HUES48 (cell line): Measurements from ENCODE around the gene TNFRSF13B.

ENCODE experiments used
- H3K27ac ChIP-seq: one replicate; pipeline ENCODE4 v1.7.0; 2013; ENCODE audit warnings: low read depth, low read length, inconsistent platforms
- H3K27me3 ChIP-seq: 2 replicates; pipeline ENCODE4 v1.6.1; 2013; ENCODE audit warnings: mild to moderate bottlenecking, low read length; ENCODE audit not compliant: control insufficient read depth, insufficient read depth
- H3K36me3 ChIP-seq: 2 replicates; pipeline ENCODE4 v1.6.1; 2013; ENCODE audit warnings: low read length; ENCODE audit not compliant: control insufficient read depth, insufficient read depth
- H3K4me1 ChIP-seq: 2 replicates; pipeline ENCODE4 v1.6.1; 2013; ENCODE audit warnings: mild to moderate bottlenecking, low read length; ENCODE audit not compliant: control insufficient read depth, insufficient read depth
- H3K4me3 ChIP-seq: 2 replicates; pipeline ENCODE4 v1.5.1; 2013; ENCODE audit warnings: mild to moderate bottlenecking, low read depth, low read length
- H3K9ac ChIP-seq: 2 replicates; pipeline ENCODE4 v1.6.1; 2013; ENCODE audit warnings: mild to moderate bottlenecking, low read depth, low read length, moderate library complexity
- H3K9me3 ChIP-seq: 2 replicates; pipeline ENCODE4 v1.6.1; 2013; ENCODE audit warnings: low read length; ENCODE audit not compliant: control insufficient read depth, insufficient read depth

TNFRSF13B gene

GRCh38 chr17:16920628-16921020 is 51.3 kb downstream of the TNFRSF13B start:
- Histone ChIP-seq H3K4me1 (no peaks in the 10 kb centered on the region), H3K27ac (no peak overlapping the region), H3K9me3 (no peaks in the 10 kb centered on the region), H3K36me3 (no peaks in the 10 kb centered on the region), H3K4me3 (no peak overlapping the region), H3K27me3 (no peaks in the 10 kb centered on the region), H3K9ac (no peak overlapping the region)

- no peaks in the 10 kb centered on the region for H3K27me3 ChIP-seq
- no peaks in the 10 kb centered on the region for H3K4me1 ChIP-seq
- no peaks in the 10 kb centered on the region for H3K9me3 ChIP-seq
- no peak overlapping the region for H3K4me3 ChIP-seq
- no peaks in the 10 kb centered on the region for H3K36me3 ChIP-seq
- no peak overlapping the region for H3K27ac ChIP-seq
- H3K9ac ChIP-seq: no peak overlapping the region
These were observed 52.0 kb downstream of the TNFRSF13B start for GRCh38 chr17:16919663-16920627.

- Histone ChIP-seq H3K36me3 (no peaks in the 10 kb centered on the region), H3K27me3 (no peaks in the 10 kb centered on the region), H3K4me3 (no peak overlapping the region), H3K9ac (no peak overlapping the region), H3K27ac (no peak overlapping the region), H3K4me1 (no peaks in the 10 kb centered on the region), H3K9me3 (no peaks in the 10 kb centered on the region)
These were observed 53.5 kb downstream of the TNFRSF13B start for GRCh38 chr17:16918443-16918842.

- no peak overlapping the region for H3K9ac ChIP-seq
- no peaks in the 10 kb centered on the region for H3K27me3 ChIP-seq
- H3K36me3 ChIP-seq: no peaks in the 10 kb centered on the region
- no peak overlapping the region for H3K27ac ChIP-seq
- no peak overlapping the region for H3K4me3 ChIP-seq
- H3K4me1 ChIP-seq: no peaks in the 10 kb centered on the region
- H3K9me3 ChIP-seq: no peaks in the 10 kb centered on the region
These were observed 54.1 kb downstream of the TNFRSF13B start for GRCh38 chr17:16917671-16918394.

- no peak overlapping the region for H3K4me3 ChIP-seq
- no peak overlapping the region for H3K27ac ChIP-seq
- no peaks in the 10 kb centered on the region for H3K36me3 ChIP-seq
- no peaks in the 10 kb centered on the region for H3K4me1 ChIP-seq
- no peak overlapping the region for H3K9ac ChIP-seq
- H3K9me3 ChIP-seq: no peaks in the 10 kb centered on the region
- H3K27me3 ChIP-seq: no peaks in the 10 kb centered on the region
These were observed 55.4 kb downstream of the TNFRSF13B start for GRCh38 chr17:16916557-16916920.

- Histone ChIP-seq H3K27ac (no peak overlapping the region), H3K4me1 (no peaks in the 10 kb centered on the region)
These were observed 56.0 kb downstream of the TNFRSF13B start for GRCh38 chr17:16915752-16916556.

GRCh38 chr17:16913463-16913862 is 58.5 kb downstream of the TNFRSF13B start:
- Histone ChIP-seq H3K4me1 (no peaks in the 10 kb centered on the region), H3K36me3 (no peaks in the 10 kb centered on the region), H3K9ac (no peak overlapping the region), H3K27ac (no peak overlapping the region), H3K4me3 (no peak overlapping the region), H3K9me3 (no peaks in the 10 kb centered on the region), H3K27me3 (no peaks in the 10 kb centered on the region)

More at GRCh38 chr17:16915752-16916556, 56.0 kb downstream of the TNFRSF13B start:
- Histone ChIP-seq H3K36me3 (no peaks in the 10 kb centered on the region), H3K4me3 (no peak overlapping the region), H3K9me3 (no peaks in the 10 kb centered on the region), H3K9ac (no peak overlapping the region), H3K27me3 (no peaks in the 10 kb centered on the region)

- Histone ChIP-seq H3K4me1 (no peaks in the 10 kb centered on the region), H3K36me3 (no peaks in the 10 kb centered on the region), H3K27me3 (no peaks in the 10 kb centered on the region), H3K9ac (no peak overlapping the region), H3K9me3 (no peaks in the 10 kb centered on the region), H3K4me3 (no peak overlapping the region), H3K27ac (no peak overlapping the region)
These were observed 59.6 kb downstream of the TNFRSF13B start for GRCh38 chr17:16912021-16912962.

- H3K4me3 ChIP-seq: no peak overlapping the region
- no peaks in the 10 kb centered on the region for H3K36me3 ChIP-seq
- H3K4me1 ChIP-seq: no peaks in the 10 kb centered on the region
- no peaks in the 10 kb centered on the region for H3K27me3 ChIP-seq
- H3K9me3 ChIP-seq: no peaks in the 10 kb centered on the region
- no peak overlapping the region for H3K9ac ChIP-seq
- H3K27ac ChIP-seq: no peak overlapping the region
These were observed 60.6 kb downstream of the TNFRSF13B start for GRCh38 chr17:16911141-16911937.
